HUDEP-2 (cell line): ENCODE results near the gene FAM107A.

Experiments
- DNase-seq, 76 experiments: peaks; one replicate each; lab custom pipeline; 2025; ENCODE audit not compliant: unreplicated experiment in 76 of 76; lab: John Stamatoyannopoulos, UW

The FAM107A gene

DNA sequence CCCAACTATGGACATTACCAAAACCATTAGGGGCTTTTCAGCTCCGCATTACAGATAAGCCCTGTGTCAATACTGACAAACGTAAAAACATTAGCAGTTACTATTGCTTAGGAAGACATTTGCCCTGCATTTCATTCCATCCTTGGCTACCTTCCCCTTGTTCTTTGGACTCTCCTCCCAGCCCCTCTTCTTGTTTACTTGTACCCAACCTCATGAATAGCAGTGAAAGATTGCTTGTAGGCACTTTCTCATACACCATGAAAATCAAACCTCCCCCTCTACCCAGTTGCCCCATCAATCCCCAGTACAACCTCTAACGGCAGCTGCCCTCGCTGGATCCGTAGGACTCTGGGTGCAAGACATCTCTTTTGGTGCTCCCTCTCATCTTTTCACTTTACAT is 16.9 kb upstream of the FAM107A start:
- no peak for DNase-seq

DNA sequence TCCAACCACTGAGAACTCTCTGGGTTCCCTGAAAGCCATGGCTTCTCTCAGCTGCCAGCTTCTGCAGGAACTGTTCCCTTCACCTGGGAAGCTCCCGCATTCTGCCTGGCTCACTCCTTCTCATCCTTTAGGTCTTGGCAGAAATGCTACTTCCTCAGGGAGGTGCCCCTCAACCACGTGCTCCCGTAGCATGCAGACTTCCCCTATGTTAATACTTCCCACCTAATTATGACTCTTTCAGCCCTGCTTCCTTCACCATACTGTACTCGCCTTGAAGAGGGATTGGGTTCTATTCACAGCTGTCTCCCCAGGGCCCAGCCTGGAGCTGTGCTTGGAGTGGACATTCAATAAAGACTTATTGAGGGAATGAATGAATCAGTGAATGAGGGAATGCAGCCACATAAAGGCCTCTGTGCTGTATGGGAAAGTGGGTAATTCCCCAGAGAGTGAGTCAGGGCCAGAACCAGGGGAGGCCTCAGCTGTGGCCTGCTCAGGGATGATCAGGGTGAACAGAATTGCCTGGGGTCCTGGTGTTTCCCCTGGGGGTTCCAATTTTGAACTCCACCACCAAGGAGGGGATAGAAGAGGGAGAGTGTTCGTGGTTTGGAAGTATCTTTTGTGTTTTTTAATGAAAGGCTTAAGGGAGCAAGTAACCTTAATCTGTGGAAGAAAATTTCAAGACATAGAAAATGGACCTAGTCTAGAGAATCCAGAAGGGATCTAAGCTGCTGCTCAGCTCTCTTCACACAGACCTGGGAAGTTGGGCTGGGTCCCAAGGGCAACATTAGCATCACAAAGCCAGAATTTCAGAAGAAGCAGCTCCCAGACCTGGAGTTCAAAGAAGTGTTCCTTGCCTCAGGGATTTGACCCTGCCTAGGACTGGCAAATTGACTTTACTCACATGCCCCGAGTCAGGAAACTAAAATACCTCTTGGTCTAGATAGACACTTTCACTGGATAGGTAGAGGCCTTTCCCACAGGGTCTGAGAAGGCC is 14.6 kb upstream of the FAM107A start:
- no peak for DNase-seq

DNA sequence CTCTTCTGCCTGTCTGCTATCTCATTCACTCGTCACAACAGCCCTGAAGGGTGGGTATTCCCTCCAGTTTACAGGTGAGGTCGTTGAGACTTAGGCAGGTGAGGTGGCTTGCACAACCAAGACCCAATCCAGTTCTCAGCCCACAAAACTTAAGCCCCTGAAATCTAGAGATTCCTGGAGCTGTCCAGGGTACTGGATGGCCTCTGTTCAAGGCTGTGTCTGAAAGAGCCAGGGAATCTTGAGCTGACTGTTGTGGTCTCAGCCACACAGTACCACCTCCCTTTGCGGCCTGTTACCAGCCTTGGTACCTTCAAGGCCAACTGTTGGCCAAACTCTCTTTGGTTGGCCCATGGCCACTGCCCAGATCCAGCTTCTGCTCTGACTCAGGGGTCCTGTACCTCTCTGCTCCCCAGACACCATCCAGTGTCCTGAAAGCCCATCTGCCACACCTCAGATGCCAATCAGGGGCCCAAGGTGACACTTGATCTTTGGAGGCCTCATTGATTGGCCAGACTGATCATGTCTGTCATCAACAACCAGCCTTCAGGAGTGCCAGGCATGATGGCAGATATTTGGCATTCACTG is 10.9 kb upstream of the FAM107A start:
- peak in 3 of 76 experiments; percentile 2 to 13 (median 5) for DNase-seq

DNA sequence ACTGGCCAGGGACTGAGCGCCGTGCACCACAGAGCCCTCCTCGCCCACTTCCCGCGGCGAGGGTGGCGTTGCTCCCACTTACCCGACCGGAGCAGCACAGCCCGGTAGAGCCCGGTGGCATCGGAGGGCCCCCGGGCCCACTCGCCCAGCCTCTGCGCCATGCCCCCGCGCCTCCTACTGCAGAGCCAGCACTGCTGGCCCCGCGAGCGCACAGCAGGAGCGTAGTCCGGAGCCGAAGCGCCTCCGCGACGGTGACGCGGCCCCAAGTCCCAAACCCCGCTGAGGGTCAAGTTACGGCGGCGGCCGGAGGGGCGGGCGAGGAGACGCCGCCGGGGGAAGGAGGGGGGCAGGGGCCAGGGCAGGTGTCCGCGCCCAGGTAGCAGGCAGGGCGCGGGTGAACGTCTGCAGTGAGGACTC is 9.6 kb upstream of the FAM107A start:
- no peak for DNase-seq

DNA sequence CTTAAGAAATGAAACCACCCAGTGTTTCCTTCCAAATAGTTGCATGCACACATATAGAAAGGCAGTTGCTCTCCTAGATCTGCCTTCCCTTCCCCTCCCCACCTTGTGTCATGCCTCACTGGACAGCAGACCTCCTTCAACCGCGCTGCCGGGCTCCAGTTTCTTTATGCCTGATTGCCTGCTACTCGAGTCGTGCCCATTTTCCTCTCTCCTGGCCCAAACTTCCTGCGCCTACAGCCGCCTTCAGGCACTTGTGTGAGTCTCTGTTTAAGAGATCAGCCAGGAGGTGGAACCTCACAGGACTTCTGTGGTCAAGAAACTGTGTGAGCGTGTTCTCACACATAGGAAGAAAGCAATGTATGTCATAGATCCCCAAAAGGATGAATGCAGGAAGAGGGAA is 8.8 kb upstream of the FAM107A start:
- DNase-seq = no peak

DNA sequence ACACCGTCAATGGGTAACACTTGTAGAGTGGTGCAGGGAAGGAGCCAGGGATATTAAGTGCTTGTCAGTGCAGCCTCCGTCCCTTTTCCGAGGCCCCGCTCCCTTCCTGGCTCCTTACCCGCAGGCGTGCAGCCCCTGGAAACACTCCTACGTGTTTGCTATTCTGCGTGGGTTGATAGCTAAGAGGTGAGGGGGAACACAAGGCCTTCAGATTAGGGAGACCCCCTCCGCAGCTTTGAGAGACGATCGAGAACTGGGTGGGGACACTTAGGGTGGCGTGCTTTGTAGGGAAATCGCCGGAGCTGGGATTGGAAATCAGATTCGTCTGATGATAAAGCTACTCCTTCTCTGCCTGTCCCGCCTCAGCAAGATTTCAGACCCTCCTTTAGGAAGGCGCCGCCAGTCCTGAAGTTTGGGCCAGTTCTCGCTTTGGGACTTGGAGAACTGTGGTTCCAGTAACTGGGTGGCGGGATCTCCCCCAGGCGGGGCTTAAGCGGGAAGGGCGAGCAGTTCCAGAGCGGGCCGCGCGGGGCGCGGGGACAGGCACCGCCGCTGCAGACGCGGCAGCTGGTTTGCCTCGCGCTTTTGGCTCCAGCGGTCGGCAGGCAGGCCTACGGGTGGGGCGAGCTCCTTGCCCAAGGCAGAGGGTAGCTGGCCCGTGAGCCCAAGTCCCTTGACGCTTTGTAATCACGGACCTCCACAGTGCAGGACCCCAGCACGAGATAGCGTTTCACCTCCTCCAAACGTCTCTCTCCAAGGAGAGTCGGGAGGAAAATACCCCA is 8.0 kb upstream of the FAM107A start:
- DNase-seq = peak in 8 of 76 experiments; percentile 2 to 21 (median 10)

DNA sequence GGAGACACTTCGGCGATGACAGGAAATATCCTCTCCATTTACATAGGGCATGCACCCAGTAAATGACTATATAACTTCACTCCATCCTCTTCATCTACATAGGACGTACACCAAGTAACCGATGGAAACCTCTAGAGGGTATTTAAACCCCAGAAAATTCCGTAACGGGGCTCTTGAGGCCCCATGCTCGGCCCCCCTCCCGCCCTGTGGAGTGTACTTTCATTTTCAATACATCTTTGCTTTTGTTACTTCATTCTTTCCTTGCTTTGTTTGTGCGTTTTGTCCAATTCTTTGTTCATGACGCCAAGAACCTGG is 7.5 kb upstream of the FAM107A start:
- no peak for DNase-seq

DNA sequence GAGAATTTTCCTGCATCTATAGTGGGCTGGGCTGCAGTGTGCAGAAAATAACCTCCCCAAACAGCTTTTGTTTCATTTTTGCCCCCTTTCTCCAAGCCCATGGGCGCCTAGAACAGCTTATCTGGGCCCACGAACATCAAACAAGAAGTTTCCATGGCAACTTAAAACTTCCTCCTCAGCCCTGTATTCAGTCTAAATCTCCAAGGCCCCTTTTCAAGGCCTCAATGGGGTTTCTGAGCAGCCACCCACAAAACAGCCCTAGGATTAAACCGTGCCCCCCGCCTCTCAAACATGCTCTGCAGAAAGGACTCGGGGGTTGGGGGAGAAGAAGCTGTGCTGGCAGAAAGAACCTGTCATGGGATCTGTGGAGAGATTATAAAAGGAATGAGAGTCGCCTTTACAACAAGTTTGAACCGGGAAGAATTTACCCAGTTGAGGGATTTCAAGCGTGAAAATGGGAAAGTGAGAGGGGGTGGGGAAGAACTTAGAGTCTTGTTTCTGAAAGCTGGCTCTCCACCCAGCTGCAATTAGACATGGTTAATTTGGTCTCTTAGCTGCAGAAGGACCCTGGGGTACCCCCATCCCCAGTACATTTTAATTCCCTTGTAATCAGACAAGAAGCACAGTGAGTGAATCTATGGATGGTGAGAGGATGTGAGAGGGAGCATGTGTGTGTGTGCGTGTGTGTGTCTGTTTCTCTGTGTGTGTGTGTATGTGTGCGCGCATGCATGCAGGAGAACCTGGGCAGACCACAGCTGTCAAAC is 4.3 kb upstream of the FAM107A start:
- DNase-seq = no peak

DNA sequence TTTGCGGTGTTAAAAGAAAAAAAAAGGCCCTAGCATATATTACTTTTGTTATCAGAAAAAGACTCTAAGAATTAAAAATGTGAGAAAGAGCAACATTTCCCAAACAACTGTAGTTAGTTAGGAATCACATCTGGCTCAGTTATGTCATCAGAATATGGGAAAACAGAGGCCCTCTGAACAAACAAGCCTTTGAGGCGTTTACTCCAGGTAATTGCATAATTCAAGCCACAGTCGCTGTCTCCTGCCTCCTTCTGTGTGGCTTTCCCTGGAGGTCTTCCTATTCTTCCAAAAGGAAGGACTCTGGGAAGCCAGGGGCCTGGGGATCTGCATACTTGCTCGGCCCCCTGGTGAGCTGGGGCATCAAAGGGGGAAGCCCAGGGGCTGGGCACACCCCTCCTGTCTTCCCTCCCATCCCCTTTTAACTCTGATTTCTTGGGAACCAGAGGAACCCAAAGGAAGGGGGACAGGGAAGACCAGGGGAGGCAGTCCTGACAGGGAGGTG is 3.7 kb upstream of the FAM107A start:
- DNase-seq = no peak

DNA sequence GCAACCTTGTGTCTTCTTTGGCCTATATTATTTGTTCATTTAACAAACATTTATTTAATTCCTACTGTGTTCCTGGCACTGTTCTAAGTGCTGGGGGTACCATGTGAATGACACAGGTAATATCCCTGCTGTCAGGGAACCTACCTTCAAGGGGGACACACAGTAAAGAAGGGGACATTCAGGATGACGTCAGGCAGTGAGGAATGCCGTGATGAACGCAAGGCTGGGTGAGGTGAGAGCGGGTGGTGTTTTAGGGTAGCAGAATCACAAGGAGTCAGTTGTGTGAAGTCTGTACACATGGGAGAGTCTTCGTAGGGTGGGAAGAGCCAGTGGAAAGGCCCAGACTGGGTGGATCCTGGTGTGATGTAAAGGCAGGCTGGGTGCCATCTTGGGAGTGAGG is 1.7 kb upstream of the FAM107A start:
- no peak for DNase-seq

DNA sequence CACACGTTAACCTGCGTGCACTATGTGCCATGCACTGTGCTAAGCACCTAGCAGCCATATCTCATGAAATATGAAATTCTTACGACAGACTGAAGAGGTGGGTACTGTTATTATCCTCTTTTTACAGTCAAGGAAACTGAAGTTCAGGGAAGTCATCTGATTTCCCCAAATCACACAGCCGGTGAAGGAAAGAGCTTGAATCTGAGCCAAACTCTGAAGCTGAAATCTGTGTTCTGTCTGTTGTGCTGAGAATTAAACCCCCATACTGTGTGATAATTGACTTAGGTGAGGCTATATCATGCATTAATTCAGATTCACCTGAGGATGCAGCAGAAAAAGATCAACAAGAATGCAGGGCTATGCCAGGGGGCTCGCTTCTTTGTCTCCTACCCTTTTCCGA is 475 bp downstream of the FAM107A start:
- no peak for DNase-seq

DNA sequence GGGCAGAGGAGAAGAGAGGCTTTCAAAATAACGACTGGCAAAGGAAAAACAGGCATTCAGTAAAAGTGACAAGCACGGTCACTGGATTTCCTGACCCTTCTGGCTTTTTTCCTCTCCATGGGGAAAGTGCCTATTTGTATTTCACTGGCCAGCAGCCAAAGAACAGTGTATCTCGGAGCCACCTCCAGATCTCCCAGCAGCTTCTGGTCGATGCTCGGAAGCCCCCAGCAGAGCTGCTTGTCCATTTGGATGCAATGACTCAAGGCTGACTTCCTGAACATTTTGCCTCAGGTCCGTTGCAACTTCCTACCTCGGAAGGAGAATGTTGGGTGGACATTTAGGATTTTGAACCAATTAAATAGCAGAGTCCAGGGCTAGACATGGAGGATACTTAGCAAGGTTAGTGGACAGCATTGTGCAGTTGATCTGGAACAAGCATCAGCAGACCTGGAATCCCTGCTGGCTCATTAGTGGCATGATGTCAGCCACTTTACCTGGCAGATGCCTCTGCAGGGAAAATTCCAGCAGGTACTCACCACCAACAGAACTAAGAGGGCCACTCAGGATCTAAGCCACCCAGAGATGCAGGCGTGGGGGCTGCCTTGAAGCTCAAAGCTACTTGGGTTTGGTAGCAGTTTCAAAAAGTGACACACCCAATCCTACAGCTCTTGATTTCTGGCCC is 1.1 kb downstream of the FAM107A start:
- no peak for DNase-seq

DNA sequence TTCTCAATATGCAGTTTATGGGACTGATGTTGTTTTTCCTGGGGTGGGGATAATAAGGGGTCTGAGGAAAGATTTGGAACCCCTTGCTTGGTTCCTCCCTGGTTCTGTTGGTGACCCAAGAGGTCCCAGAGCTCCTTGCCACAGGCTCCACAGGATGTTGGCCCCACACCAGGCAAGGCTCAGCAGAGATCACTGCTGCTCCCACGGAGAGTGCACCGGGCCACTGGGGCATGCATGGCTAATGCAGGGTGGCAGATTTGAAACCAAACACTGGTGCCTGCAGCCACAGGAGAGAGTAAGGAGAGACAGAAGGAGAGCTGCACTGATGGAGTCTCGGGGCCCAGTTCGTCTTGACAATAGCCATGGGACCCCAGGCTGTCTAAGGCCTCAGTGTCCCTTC is 2.5 kb downstream of the FAM107A start:
- no peak for DNase-seq

DNA sequence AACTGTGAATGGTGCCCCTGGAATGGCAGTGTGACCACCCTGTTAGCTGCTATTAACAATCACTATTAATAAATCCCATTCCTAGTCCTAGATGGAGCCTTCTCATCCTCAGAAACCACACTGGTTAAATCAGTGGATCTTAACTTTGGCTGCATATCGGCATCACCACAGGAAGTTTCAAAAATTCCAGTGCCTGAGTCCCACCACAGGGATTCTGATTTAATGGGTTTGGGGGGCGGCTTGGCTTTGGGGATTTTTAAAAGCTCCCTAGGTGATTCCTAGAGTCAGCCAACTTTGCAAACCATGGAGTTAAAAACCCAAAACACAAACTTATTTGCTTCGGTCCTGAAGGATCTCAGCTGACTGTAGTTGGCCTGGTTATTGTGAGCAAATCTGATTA is 3.1 kb downstream of the FAM107A start:
- no peak for DNase-seq

DNA sequence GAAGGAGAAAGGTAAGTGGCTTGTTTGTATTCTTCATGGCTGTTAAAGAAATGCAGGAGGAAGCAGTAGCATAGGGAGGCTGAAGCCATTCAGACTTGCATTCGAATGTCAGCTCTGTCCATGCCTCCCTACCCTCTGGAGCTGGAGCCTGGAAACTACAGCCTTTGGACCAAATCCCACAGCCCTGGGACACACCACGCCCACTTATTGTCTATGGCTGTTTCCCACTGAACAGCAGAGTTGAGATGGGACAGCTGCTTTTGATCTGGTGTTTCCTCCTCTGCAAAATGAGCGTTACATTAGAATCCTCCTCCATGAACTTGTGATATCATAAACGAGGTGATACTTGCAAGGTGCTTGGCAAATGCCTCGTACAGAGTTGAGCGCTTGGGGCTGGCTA is 3.6 kb downstream of the FAM107A start:
- no peak for DNase-seq

DNA sequence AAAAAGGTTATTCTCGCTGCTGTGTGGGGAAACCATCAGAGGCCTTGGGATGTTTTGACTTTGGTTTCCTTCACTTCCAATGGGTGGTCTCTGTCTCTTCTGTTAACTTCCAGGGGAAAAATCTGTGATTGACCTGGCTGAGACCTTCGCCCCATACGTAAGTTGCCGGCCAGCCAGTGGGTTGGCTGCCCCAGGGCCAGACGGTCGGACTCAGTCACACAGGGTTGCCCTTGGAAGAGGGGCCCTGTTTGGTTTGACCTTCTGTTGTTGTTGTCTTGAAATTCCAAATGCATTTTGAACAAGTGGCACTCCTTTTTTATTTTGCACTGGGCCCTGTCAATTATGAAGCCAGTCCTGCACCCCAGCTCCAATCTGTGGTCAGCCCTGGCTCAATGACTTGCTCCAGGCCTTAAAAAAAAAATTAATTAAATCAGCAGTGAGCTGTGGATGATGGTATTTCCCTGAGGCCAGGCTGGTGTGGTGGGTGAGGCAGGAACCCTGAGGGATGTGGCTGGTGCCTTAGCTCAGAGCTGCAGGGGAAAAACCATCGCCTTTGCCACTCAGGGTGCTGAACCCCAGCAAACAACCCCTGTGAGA is 4.5 kb downstream of the FAM107A start:
- no peak for DNase-seq

DNA sequence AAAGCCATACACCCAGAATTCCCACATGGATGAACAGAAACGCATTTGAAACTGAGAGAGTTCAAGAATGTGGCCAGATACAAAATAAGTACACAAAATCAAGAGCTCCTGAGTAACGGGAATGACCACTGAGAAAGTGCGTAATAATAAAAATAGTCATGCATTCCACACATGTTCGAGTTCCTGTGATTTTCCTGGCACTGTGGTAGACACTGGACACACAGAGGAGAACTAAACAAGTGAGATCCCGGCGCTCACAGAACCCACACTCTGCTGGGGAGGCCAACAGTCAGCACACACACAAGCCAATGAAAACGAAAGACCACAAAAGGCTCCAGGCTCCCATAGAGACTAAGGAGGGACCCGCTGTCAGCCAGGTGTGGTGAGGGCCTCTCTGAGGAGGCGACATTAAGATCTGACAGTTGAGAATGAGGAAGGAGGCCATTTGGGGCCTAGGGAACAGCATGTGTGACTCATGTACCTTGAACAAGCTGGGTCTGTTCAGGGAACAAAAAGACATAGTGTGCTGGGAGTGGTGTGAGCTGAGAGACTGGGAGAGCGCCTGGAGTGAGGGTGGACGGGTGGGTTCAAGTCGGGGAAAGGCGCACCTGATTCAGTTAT is 5.1 kb downstream of the FAM107A start:
- DNase-seq = no peak

DNA sequence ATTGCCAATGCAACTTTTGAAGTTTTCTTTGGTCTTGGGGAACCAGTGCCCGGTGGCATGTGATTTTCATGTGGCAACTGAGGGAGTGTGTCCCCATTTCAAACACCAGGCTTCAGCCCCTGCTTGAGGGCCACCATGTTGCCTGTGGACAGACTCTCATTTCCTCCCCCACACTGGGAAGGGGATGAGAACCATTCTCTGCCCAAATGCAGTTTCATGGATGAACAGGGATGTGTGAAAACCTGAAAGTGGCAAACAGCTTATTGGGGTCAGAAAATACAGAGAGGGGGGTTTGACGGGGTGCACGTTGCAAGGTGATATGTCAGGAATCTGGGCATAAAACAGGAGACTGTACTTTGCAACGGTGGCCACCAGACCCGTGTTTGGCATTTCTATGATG is 6.3 kb downstream of the FAM107A start:
- DNase-seq = no peak

DNA sequence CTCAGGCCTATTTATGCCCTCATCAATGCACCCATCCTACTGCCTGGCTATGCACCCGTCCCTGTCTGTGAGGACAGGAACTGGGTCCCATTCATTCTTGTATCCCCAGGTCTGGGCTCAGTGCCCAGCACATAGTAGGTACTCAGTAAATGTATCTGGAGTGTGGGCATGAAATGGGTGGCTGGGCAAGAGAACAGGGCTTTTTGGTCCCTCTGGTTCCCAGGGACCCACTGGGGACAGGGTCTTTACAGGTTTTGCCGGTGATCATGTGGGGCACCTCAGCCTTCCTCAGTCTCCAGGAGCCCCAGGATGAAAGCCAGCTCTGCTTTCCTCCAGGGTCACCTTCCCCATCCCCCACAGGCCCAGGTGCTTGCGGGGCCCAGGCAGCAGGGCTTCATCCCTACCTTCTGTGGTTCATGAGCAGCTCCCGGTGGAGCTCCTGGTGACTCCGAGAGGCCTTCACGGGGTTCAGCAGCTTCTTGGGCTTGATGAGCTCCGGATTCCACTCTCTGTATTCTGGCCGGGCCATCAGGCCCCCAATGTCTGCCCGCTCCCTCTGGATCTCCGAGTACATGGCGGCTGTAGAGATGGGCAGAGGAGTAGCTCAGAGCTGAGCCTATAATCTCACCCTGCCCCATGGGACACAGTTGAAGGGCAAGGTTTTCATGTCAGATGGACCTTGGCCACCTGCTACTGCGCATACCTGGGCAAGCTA is 7.7 kb downstream of the FAM107A start:
- DNase-seq = no peak
